HK-2 (cell line): ENCODE data around the gene NBEAL2.
"Not testable (repeated sequence)": the region's sequence is repeated elsewhere in the genome, so short reads cannot be mapped to it uniquely, and the experiment has no call there.

Source experiments
- DNase-seq: peaks from one replicate; pipeline ENCODE4 v3.0.0-alpha.2; 2018; ENCODE audit not compliant: unreplicated experiment

NBEAL2 gene

DNA sequence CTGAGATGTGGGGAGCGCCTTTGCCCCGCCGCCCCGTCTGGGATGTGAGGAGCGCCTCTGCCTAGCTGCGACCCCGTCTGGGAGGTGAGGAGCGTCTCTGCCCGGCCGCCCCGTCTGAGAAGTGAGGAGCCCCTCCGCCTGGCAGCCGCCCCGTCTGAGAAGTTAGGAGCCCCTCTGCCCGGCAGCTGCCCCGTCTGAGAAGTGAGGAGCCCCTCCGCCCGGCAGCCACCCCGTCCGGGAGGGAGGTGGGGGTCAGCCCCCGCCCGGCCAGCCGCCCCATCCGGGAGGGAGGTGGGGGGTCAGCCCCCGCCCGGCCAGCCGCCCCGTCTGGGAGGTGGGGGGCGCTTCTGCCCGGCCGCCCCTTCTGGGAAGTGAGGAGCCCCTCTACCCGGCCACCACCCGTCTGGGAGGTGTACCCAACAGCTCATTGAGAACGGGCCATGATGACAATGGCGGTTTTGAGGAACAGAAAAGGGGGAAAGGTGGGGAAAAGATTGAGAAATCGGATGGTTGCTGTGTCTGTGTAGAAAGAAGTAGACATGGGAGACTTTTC, 15.4 kb upstream of the NBEAL2 start:
- not testable (repeated sequence) for DNase-seq

DNA sequence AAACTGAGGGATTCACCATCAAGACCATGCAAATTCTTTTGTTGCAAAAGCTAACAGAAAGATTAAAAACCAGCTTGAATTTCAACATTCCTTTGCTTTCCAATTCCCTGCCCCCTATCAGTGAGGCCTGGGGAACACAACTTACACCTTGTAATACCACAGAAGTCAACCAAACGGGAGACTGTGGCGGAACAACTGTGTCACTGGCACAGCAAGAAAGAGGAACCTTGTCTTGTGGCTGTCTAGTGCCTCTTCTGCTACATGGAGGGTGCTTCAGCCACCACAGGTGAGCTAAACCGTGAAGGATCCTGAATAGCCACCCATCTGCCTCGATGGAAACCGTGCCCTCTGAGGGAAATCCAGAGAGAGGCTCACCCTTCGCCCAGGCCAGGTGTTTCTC, 14.3 kb upstream of the NBEAL2 start:
- no peak for DNase-seq

DNA sequence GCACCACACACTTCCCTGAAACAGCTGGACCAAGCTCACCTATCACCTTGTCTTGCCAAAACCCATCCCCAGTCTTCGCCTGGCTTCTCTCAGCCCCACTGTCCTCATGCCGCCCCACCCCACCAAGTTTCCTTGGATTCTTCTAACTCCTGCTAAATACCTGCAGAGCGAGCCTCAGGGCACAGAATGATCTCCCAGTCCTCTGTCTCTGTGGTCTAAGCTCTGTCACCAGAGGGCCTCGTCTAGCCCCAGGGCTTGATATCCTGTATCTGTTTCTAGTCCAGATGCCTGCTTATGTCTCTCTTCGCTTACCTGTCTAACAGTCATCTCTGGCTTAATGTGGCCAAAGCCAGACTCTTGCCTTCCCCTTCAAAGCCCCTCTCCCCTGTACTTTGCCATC, 12.7 kb upstream of the NBEAL2 start:
- no peak for DNase-seq

DNA sequence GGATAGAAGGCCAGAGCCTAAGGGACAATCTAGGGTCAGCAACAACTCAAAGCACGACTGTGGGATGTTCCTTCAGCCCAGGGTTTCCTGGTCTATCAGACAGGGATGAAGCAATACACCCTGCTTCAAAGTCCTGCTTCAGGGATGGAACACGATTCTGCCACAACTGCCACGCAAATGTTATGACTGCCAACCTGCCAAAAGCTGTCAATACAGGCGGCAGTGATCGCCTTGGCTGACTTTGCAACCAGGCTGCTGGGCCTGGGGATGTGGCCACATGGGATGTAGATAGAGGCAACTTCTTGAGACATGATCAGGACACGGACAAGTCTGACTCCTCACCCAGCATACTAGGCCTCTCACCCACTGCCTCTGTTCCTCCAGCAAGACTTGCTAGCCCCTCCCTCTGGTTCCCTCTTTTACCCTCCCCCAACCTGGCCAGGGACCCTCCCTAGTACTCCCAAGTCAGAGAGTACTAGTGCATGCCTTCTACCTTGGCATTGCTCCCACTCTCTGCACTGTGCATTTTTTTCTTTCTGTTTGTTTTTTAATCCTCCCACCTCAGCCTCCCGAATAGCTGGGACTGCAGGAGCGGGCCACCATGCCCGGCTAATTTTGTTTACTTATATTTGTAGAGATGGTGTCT, 10.6 kb upstream of the NBEAL2 start:
- DNase-seq, result no peak

DNA sequence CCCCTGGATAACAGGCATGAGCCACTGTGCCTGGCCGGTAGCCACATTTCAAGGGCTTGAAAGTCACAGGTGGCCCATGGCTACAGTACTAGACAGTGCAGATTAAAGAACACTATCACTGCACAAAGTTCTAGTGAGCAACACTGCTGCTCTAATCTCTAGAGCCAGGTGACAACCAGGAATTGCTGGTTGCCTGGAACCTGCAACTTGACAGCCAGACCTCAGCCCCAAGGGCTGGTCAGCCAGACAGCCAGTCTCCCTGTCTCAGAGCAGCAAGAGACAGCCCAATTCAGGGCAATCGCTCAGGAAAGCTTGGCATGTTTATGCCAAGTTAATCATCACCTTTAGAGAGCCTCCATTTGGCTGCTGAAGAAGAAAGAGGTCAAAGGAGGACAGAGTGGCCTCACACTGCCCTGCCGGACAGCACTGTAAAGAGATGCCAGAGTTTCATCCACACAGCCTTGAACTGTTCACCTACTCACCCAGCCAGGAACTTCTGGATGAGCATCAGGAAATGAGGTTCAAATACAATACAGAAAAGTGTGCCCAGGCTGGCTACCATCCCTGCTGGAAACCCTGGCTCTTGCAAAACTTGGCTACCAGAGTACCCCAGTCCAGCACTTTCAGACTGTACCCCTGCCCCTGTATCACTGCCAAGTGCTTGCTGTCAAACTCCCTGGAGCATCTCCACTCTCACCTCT, 8.9 kb upstream of the NBEAL2 start:
- peak; percentile 31 for DNase-seq

DNA sequence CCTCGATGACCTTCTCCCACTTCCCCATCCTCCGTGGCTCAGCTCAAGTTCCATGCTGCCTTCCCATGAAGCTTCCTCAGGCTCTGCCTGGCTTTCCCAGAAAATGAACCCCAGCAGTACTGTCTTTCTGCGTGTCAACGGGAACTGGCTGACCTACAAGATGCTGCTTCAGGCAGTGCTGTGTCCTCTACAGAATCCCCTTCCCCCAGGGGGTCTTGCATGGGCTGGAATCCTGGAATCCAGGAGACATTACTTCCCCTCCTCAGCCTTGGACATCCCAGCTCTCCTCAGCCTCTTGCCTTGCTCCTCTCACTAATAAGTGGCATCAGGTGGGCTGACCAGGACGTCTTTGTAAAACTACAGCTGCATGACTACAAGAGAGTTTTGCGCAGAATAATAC, 8.3 kb upstream of the NBEAL2 start:
- no peak for DNase-seq

DNA sequence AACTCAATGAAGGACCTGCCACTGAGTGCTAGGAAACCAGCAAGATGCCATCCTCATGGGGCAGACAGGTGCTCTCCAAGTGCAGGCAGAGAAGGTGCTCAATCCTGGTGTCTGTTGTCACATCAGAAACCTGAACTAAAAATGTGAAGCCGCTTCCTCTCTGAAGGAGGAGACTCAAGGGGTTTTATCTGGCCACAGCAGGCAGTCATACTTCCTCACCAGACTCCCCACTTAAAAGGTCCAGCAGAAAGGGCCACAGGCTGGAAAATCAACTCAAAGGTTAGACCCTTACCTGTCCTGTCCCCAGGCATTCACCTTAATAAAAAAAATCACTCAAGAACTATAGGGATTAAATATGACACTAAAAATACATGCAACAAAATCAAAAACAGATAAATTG, 7.7 kb upstream of the NBEAL2 start:
- no peak for DNase-seq

DNA sequence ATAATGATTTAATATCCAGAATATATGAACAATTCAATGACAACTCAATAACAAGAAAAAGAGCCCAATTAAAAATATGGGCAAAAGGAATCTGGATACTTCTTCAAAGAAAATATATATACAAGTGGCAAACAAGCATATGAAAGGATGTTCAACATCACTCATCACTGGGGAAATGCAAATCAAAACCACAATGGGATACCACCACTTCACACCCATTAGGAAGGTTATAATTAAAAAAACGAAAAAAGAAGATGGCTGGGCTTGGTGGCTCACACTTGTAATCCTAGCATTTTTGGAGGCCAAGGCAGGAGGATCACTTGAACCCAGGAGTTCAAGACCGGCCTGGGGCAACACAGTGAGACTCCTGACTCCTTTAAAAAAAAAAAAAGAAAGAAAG, 7.1 kb upstream of the NBEAL2 start:
- DNase-seq, result no peak

DNA sequence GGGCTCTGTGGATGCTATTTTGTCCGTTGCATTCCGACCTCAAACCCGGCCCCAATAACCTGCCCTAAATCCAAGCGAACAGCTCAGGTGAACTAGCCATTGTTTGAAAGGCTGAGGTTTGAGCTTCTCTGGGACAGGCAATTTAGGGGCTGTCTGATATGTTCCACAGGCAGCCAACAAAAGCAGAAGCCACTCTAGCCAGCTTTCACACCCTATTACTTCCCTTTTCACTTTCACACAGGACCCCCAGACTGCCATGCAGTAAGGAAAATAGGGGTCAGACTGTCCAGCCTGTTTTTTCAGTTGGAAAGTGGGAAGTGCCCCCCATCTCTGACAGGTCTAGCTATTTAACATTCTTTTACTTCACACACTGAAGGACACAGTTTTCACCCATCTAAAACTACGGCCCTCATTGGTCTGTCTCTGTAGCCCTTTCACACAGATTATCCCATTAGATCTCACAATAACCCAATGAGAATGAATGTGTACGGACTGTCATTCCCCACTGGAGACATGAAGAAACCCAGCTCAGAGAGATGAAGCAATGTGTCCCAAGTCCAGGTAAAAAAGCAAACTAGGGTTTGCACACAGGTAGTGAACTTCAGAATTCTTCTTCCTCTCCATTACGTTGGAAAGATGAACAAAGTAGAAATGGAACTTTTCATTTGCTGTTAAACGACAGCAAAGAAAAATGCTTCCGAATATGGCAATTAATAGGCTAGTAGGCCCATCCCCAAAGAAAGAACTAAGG, 4.9 kb upstream of the NBEAL2 start:
- DNase-seq, result no peak

DNA sequence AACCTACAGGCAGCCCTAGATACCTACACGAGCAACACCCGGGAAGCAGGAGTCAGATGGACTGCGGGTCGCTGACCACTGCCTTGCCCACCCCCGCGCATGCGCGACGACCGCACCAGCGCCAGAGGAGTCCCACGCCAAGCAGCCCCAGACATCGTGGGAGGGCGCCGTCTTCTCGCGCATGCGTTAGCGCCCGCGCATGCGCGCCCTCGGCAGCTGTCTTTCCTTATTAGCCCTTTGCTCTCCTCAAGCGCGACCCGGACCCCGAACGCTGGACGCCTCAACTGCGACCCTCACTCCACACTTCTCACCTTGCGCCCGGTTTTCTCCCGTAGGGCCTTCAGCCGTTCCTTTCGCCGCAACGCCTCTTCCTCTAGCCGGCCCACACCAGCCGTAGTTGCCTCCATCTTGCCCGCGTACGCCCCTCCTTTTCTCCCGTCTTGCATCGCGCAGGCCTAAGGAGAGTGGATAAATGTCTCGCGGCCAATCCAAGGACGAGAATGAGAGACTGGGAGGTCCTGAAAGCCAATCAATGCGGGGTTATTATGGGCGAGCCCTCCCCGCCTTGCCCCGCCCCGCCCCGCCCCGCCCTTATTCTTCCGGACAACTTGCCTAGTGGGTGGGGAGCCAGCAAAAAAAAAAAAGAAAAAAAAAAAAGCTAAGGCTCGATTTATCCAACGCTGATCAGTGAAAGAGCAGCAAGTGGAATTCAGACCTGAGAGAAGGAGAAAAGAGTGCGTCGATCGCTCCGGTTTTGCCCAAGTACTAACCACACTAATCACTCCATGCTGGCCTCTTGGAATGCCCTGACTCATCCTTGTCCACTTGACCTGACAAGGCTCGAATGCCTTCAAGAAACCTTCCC, 2.9 kb upstream of the NBEAL2 start, which contains the start of gene CCDC12:
Gene CCDC12 (minus strand): TSS at position 420 of the 865 bp plus-strand sequence. CDS start 13 bp downstream, at position 407.
- DNase-seq, result peak; percentile 92

DNA sequence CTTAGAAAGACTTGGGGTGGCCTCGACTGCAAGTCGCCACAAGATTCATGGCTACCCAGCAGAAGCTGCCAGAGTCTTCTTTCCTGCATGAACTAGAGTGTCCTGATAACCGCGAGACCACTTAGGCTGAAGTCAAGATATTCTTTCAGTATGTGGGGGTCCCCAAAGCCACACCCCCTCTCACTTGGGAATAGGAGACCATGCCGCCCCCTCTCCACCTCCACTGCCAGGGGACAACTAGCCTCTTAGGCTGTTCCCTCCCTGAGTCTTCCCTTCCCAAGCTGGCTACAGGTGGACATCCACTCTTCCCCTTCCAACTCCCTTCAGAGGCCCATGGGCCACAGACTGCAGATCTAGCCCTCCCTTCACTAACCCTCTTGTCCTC, 1.7 kb upstream of the NBEAL2 start:
- DNase-seq, result no peak

DNA sequence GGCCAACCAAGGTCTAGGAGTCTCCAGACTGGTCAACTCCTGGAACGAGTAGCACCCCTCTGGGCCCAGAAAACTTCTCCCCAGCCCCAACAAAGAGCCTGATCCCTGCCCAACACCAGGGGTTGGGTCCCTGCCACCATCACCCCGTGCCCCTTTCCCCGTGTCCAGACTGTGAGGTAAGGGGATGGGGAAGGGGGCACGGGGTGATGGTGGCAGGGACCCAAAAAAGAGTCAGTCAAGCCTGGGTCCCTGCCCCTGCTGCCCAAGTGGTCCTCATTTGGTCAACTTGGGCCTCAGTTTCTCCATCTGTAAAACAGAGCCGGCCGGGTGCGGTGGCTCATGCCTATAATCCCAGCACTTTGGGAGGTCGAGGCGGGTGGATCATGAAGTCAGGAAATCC, 1.1 kb upstream of the NBEAL2 start:
- DNase-seq, result no peak

DNA sequence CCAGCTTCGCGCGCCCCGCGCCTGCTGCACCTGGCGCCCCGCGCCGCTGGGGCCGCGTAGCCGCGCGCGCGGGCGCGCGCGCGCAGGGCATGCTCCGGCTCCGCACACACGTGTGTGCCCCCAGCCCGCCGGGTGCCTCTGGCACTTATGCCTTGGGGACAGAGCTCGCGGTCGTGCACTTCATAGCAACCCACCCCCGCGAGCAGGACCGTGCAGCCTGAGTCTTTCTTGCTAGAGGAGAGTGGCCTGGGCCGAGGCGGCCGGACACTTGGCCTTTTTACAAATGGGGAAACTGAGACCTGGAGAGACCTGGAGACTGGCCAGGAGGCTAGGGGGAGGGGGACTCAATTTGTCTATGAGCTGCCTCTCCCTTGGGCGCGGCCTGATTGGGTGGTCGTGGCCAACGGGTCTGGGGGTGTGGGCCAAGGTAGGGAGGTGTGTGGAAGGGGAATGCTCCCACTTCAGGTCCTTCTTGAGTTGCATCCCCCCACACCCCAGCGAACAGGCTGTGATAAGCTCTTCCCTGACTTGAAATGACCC, 562 bp downstream of the NBEAL2 start:
- no peak for DNase-seq

DNA sequence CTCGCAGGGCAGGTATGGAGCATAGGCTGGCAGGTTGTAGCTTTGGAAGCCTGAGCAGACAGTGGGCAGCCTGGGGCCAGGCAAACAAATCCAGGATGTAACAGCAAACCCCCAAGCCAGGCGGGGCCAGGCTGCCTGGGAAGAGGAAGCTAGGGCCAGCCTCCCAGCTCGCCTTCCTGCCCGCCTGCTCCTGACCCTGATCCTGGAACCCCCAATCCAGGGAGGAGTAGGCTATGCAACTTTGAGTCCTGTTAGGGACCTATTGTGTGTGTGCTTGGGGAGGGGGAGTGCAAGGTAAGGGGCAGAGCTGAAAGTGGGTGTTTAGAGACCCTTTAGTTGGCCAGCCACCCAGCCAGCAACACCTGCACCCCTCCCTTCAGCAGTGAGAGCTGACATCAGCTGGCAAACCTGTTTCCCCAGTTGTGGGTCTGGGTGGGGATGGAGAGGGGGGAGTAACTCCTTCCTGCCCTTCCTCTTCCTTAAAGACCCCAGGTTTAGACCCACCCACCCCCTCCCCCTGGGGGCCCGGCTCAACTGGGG, 2.5 kb downstream of the NBEAL2 start:
- DNase-seq, result no peak

DNA sequence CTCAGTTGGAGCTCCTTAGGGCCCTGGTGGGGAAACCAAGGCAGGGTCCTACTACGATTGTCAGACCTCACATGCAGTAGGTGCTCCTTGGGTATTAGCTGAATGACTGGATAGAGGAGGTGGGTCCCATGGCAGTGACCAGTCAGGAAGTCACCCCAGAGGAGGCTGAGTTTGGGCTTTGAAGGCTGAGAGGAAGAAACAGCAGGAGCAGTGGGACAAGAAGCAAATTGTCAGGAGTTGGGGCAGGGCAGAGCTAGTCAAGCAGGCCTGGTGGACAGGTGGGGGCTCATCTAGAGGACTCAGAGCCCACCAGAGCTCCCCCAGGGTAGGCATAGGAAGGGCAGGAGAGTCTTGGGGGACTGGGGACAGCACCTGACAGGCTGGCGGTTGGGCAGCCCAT, 3.1 kb downstream of the NBEAL2 start:
- DNase-seq, result no peak

DNA sequence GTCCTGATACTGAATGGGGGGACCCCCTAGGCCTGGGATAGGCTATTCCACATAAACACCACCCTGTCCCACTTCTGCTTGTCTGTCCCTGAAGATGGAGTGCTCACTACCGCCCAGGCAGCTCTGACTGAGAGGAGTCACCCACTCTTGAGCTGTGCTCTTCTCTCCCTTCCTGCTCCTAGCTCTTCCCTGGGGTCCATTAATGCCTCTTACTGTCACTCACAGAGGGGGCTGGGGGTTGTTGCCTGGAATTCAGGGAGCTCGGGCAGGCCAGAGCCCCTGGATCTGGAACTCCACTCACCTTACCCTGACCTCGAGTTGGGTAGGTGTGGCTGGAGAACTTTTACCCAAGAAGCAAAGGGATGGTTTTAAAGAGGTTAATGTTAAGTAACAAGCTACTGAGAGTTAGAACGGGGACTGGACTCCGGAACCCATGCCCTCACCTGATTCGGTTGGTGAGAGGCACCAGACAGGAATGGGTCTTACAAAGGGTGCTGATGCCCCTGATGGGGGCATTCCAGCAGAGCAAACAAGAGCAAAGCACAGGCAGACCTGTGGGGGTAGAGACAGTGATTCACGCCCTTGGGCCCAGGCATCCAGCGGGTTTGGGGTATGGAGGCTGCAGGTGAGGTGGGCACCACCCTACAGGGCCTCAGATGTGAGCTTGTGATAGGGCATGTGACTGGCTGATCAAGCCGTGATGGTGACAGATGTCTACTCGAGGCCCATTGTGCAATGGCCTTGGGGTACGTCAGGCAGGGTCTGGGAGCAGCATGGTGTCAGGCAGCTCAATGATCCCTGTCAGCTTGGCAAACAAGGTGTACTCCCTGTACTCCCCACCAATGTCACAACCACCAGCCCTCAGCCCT, 5.4 kb downstream of the NBEAL2 start:
- no peak for DNase-seq

DNA sequence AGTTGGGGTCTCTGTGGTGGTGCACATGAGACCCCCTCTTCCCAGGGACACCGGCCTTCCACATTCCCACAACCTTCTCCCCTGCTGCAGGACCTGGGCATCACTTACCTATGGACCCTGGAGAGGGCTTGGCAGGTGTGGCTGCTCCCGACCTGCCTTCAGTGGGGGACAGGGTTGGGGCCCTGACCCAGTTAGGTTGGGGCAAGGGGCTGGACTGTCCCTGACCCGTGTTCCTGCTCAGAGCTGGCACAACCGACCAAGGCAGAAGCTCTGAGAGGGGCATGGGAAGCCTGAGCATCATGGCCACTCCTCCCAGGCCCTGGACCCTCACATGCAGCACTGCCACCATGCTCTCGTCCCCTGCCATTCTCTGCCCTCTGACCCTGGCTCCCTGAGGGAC, 6.1 kb downstream of the NBEAL2 start:
- no peak for DNase-seq

DNA sequence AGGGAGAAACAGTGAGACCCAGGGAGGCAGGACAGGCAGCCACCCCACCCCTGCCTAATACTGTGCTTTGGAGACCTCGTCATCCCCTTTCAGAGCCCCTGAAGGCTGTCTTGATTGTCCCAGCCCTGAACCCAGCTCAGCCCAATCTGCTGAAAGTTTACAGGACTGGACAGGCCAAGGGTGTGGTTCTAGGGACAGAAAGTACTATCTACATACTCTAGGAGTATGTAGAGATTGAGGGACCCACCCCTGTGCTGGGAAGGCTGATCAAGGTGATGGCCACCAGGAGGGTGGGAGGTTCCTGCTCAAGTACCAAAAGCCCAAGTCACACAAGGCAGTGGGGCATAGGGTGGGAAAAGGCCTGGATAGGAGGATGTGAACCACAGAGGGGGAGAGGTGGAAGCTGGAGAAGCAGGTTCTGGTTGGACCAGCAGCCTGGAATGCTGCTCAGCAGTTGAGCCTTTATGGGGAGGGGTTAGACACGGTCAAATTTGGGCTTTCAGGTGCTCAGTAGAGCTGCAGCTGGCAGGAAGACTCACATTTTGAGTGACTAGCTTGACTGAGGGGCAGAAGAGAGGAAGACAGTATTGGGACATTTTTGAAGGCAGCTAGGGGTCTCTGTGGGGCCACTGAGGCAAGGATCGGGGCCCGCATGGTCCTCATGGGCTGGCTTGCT, 6.7 kb downstream of the NBEAL2 start:
- no peak for DNase-seq

DNA sequence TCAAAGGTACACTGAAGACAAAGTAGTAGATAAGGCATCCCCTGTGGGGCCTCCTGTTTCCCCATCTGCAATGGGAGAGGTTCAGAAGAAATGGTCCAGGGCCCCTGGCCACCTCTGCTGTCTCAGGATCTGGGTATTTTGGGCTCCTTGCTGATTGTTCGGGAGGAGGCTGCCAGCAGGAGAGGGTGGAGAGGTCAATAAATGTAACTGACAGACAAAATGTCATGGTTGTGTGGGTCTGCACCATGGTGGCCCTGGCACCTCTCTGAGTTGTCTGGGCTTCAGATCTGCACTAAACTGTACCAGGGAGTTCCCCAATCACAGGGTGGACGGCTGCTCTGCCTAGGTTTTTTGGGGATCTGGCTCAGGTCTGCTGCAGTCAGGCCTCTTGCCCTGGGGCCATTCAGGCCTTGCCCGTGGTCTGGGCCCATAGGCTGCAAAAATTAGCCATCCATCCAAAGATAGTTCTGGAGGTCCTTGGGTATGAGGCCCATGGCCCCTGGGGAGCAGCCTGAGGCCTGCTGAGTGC, 7.4 kb downstream of the NBEAL2 start:
- no peak for DNase-seq
